ENCODE measurements around the gene PTPRK. TPM values are rescaled to one million over a fixed set of nuclear protein-coding genes. Genes with fewer than 3 reads are reported as not detected.

Gene PTPRK
- total RNA-seq, 1 donor from 2014 or later: 13.6 TPM

DNA sequence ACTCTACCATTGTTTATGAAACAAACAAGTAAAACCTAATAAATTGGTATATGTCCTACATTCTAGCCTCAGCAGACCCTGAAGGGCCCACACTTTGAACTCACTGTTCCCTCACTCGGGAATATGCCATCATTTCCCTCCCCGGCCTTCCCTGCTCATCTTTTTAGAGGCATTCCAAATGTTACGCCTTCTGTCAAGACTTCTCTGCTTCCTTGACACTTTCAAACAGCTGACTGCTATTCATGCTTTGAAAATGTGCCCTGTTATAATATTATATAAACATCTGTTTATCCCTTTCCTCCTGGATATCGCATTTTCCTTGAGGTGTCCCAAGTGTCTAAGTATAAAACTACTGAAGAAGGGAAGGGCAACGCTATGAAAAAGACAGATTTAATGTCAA lies 370.0 kb downstream of the PTPRK start:
- no peak for DNase-seq (ENCODE audit: low spot score)

DNA sequence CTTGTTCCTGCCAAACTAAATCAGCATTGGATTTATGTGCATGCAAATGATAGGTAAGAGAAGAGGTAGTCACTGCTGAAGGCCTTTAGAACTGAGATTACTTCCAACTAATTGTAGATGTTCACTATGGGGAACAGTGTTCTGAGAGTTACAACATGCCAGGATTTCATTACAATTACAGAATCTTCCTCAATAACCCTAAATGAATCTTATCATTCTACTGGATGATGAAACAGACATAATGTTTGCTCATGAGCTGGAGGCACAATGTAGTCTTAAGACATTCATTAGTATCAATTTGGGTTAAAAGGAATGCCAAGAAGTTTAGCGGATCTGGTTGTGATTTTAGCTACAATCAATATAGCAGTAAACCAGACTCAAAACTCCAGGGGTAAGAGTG lies 370.6 kb downstream of the PTPRK start:
- DNase-seq (ENCODE audit: low spot score): no peak

DNA sequence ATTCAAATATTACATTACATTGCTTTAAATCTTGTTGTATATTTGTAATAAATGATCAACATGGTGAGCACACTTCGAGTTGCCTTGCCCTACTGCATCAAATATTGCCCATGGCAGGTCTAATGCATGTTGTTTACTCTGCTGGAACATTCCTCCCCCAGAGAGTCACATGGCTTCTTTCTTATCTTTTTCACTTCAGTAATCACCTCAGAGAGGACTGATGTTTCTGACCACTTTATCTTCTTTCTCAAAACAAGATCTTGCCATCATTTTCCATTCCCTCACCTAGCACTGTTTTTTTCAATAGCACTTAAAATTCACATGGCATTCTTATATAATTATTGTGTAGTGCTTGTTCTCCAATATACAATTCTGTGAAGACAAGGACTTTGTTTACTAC lies 376.1 kb downstream of the PTPRK start:
- no peak for DNase-seq (ENCODE audit: low spot score)

DNA sequence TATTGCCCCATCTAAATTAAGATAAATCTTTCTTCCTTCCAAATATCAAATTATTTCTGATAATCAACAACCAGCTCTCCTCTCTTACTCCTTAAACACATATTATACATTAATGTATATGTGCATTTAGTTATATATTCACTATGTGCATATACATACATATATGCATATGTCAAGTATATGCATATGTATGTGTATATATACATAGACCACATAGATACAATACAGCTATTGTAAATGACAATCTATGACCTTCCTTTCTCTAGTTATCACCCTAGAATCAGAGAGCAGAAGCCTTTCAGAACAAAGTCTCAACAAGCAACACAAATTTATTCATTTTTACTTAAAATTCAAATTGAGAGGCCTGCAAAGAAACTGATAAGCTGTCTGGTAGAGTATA lies 378.5 kb downstream of the PTPRK start:
- DNase-seq (ENCODE audit: low spot score): no peak

DNA sequence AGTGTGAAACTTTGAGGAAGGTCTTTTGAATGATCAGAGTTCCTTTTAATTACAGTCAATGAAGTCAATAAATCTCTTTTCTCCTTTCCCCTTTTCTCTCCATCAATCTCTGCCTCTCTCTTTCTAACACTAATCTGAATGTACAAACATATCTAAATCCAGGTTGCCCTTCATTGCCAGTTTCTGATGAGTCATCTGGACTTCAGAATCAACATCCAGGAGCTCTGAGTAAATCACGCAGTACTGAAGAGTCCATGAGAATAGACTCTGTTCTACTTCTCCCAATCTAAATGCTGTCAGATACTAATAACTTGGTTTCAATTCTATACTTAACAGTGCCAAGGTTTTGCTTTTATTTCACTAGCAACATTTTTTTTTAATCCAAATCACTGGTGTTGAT lies 380.9 kb downstream of the PTPRK start:
- DNase-seq (ENCODE audit: low spot score): no peak

DNA sequence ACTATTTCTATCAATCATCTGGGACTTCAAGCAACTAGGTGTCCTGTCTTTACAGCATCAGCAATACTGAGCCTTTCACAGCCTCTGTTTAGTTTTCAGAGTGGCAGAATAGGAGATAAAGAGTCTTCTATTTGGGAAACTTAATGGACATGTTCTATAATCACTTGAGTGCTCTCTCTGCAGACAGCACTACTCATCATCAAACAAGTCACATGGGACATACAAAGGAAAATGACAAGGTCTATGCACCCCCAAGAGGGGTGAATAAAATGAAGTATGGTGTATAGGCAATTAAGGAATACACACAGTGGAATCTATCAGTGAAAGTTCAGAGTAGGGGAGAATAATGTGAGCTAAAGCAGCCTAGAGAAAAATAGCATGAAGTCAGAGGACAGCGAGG lies 381.7 kb downstream of the PTPRK start:
- no peak for DNase-seq (ENCODE audit: low spot score)

DNA sequence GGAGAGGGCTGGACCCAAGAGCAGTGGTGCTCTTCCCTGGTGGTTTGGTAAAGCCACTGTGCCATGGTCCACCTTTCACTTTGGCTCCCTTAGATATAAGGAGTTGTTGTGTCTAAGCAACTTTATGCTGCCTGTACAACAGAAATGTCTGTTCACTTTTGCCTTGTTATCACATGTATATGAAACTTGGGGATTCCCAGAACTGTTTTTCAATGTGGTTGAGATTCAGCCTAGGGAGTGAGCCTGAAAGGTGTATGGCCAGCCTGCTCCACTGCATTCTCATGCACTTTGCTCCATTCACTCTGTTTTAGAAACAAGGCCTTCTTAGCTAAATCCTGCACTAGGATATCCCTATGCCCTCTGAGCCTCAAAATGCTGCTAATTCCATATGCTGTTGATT lies 385.1 kb downstream of the PTPRK start:
- DNase-seq (ENCODE audit: low spot score): no peak

DNA sequence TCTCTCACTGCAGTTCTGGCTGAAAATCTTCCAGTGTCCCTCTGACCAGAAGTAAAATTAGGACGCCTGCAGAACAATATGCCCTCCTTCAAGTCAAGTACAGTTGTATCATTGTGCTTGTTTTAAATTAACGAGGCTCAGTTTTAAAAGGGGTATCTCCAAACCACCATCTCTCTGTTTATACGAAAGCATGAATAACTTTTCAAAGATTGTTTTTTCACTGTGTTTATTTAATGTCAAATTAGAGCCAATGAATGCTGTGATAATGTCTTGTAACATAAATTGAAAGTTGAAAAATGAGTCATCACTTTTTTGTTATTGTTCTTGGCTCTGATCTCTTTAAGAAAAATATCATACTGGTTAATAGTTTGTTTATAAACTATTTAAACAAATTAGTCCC lies 388.8 kb downstream of the PTPRK start:
- no peak for DNase-seq (ENCODE audit: low spot score)

DNA sequence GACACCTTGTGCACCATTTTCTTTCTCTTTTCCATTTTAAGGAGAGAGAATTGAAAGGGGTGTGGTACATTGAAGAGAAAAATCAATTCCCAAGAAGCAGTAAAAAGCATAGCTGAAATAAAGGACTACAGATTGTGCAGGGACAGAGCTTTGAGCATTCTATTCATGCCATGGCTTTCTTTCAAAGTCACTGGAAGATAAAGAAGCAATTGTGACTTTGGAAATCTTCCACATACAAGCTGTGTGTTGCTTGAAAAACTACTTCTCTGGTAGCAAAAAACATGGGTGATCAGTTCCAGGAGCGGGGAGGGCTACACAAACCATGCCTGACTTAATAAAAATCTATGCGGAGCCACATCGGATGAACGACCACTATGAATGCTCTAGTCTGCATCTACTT lies 389.4 kb downstream of the PTPRK start:
- DNase-seq (ENCODE audit: low spot score): no peak

DNA sequence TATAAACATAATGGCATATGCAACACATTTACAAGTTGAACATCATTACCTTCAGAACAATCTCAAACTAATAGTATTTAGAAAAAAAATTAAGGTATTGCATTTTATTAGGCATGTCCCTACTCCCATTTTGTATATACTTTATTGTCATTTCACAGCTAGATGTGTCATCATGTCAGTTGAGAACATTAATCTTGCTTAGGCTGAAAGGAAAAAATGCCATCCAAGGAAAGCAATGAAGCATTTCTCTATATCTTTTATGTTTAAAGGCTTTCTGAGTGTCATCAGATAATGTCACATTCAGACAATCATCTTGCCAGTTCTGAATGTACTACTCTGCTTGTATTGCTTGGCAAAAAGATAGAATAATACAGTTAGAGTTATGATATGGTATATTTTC lies 390.7 kb downstream of the PTPRK start:
- DNase-seq (ENCODE audit: low spot score): no peak

DNA sequence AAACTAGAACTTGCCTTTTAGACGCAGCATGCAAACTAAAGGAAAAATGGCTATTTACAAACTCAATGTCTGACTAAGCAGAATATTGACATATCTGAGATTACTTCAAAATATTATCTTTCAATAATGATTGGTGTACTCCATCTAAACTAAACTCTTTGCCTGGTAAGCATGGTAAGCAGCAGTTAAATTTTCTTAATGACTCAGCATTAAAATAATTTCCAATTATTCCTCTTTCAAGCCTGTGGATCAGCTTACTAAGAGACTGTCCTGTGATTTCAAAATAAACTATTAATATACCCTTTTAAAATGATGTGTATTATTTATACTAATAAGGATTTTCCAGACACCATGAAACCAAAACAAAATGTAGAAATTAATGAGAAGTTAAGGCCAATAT lies 392.7 kb downstream of the PTPRK start:
- DNase-seq (ENCODE audit: low spot score): no peak

DNA sequence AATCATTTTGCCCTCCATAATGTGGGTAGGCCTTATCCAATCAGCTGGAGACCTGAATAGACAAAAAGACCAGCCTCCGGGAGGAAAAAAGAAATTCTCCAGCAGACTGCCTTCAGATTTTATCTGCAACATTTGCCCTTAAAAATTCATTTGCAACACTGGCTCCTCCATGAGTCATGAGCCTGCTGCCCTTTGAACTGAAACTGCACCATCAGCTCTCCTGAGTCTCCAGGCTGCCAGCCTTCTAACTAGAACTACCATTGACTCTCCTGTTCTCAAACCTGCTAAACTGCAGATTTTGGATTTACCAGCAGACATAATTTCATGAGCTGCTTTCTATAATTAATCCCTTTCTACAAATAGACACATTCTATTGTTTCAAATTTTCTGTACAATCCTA lies 395.7 kb downstream of the PTPRK start:
- DNase-seq (ENCODE audit: low spot score): no peak

DNA sequence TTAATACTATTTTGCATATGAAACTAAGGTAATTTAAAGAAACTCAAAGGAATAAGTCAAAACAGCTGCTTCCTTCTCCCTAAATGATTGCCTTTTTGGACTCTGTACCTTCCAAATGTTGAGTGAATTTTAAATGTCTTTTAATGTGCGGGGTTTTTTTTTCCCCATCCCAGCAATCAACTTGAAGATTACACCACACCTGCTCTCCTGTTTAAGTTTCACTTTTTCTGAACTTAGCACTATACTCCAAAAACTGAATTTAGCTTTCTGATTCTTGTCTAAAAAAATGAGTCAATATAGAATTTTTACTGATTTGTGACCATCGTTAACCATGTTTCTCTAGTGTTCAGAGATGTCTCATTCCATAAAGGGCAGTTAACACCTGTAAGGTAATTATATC lies 398.8 kb downstream of the PTPRK start:
- DNase-seq (ENCODE audit: low spot score): no peak

DNA sequence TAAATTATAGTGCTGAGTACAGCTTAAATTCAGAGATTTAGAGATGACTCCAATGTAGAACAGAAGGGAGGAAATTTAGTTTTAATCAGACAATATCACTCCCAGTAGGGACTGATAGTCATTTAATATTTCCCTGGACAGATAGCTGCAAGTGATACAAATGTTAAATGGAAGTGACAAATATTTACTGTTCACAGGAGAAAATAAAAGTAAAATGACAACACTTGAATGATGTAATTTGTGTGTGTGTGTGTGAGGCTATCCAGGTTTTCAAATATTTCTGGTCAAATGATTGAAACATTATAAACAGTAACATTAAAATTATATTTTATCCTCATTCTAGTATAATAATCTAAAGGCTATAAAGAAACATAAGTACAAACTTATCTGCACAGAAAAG lies 399.2 kb downstream of the PTPRK start:
- DNase-seq (ENCODE audit: low spot score): no peak

DNA sequence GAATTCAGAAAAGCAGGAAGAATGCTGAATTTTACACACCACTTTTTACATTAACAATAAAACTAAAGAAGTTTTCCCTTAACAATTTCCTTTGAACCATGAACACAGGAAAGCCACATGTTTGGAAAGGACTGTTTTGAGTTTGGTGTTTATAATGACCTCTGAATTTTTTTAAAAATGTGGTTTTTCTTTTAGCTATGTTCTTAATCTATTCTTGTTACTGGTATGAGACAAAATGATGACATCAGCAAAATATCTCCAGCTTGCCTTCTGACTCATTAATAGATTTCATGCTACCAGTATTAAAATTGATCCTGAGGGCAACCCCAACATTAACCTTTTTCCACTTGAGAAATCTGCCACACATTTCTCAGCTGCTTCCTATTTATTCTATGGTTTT lies 402.0 kb downstream of the PTPRK start:
- no peak for DNase-seq (ENCODE audit: low spot score)

DNA sequence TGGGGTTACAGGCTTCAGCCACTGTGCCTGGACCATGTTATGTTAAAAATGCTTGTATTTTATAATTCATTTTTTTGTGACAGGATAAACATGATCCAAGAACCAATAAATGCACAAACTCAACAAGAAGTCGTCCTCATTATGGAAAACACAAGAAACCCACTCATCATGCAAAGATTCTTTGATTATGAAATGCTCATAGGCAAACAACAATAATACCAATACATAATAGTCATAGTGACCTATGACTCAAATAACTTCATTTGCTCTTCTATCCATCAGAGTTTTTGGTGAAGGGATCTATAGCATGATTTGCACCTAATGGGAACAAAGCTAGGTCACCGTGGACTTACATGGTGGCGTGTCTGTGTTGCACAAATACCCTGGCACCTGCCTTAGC lies 402.5 kb downstream of the PTPRK start:
- no peak for DNase-seq (ENCODE audit: low spot score)

DNA sequence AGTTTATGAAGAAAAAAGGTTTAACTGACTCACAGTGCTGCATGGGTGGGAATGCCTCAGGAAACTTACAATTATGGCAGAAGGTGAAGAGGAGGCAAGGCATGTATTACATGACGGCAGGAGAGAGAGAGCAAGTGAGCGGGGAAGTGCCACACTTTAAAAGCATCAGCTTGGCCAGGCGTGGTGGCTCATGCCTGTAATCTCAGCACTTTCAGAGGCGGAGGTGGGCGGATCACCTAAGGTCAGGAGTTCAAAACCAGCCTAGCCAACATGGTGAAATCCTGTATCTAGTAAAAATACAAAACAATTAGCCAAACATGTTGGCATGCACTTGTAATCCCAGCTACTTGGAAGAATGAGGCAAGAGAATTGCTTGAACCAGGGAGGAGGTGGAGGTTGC lies 406.2 kb downstream of the PTPRK start:
- no peak for DNase-seq (ENCODE audit: low spot score)

DNA sequence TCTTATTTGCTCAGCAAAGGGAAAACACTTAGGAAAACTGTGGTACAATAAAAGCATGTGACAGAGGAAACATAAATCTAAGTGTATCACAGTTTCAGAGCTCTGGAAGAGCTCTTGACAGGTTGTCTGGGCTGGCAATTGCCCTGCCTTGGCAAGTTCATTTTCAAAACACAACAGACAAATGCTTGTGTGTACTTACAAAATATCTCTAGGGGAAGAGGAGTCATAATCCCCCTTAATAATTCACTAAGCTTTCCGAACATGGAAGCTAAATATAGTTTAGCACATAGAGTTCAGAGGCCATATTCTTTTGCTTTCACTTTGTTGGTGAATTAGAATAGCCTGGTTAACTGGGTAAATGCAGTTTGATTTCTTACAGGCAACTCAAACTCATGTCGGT lies 407.9 kb downstream of the PTPRK start:
- DNase-seq (ENCODE audit: low spot score): no peak

DNA sequence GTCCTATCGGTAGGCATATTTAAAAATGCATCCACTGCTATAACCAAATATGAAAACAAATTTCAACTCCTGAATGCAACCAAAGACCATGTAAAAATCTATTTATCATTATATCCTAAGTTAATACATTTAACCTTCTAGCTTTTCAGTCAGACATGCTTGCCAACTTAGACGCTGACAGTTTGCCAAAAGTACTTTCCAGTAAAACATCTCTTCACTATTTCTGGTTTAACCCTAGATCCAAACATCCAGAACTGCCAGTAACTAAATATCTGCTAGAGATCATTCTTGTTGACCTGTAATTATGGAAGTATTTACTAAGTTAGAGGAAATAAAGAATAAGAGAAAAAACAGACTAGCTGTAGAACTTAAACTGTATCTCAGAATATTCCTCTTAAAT lies 409.3 kb downstream of the PTPRK start:
- DNase-seq (ENCODE audit: low spot score): no peak

DNA sequence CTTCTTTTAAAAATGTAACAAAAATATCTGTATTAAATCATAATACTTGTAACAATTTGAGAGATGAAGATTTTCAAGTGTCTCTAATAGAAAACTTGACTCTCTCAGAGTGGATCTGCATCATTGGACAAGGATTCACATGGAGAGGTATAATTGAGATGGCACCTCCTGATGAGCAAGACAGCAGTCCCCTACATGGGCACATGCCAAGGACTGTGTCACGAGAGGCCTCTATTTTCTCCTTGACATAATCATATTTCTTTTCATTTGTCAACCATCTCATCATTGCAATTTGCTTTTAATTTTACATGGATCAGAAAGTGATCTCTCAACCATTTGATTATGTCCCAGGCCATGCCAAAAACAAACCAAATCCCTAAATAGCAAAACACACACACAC lies 412.7 kb downstream of the PTPRK start:
- no peak for DNase-seq (ENCODE audit: low spot score)

DNA sequence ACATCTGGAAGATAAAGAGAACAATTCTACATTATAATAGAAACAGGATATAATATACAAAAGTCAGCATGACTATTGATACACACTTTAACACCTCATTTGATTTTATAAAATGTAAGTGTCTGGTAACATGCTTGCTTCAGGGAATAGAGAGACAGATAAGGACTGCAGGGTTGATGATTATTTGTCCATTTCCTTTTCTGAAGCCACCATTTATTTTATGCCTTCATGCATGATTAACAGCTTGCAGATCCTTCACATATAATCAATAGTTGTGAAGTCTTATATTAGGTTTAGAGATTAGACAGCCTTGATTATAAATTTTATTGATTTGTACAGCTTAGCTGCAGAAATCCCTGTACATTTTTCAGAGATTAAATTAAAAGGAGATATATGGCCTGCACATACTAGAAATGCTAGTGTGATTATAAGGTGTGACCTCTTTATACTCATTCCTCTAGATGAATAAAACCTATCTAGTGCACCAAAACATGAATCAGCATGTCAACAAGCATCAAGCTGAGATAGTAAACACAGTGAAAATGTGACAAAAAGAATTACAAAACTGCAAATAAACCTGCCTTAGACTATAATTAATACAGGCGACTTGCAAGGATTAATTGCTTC lies 420.7 kb downstream of the PTPRK start:
- DNase-seq (ENCODE audit: low spot score): no peak

DNA sequence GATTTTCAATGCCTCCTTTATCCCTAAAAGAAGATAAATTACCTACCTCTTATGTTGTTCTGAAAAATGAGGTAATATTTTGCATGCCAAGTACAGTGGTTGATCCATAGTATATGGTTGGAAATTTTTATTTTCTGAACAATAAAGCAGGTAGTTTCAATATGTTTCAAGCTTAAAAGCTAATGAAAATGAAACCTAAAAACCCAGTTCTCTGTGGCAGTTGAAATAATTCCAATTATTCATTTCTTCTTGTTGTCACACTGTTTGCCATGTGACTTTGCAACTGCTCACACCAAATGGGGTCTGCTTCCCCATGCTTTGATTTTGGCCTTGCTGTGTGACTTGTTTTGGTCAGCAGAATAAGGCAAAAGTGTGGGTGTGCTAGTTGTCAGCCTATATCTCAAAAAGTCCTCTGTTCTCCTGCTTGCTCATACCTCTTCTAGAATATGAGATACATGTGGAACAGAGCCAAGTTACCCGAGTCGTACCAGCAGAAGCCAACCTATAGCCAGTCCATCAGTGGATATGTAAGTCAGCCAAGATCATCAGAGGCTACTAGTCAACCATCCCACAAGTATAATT lies 422.3 kb downstream of the PTPRK start:
- no peak for DNase-seq (ENCODE audit: low spot score)

DNA sequence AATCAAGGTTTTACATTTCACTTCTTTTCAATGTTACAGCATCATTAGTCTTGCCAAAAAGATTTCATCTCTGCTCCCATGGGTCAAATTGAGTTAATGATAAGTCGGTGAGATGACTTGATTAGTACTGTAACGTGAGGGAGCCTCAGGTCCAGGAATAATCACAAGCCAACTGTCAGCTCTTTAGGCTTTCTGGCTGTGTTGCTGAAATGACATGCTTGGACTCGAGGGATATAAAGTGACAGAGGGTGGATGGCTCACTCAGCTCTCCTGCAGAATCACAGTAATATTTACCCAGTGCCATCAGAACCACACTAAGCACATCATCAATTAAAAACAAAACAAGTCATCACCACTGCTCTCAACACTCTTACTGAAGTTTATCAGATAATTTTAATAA lies 423.4 kb downstream of the PTPRK start:
- no peak for DNase-seq (ENCODE audit: low spot score)

DNA sequence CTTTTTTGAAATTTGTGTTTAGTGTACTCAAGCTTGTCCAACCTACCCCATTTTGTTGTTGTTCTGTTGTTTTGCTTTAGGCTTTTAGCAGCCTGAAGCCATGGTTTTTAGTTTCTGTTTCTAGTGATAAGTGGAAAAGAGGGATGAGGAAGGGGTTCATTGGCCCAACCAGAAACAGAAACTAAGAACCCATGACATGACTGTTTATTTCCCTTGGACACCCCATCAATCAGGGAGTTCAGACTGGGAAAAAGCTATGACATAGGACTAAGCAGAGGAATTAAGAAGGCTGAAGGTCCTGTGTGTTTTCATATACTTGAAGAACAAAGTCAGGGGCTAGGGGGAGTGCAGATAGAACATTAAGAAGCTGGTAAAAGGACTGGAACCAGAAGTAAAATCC lies 425.0 kb downstream of the PTPRK start:
- DNase-seq (ENCODE audit: low spot score): no peak
